HepG2 (cell line): ENCODE data around the gene SH3PXD2A. TPM values are rescaled to one million over a fixed set of nuclear protein-coding genes. Genes with fewer than 3 reads are reported as not detected.

Experiments
- ATAC-seq: fragments of 200-7000 bp; cut with Tn5 transposase; 3 replicates; pipeline ENCODE4 v1.9.1; 2020; ENCODE audit warnings: mild to moderate bottlenecking, moderate library complexity
- BruUV-seq: library from RNA; stranded (reverse); fragments of 400-500 nt; replicated peaks from 2 replicates; lab custom pipeline; 2021; lab: Mats Ljungman, UMichigan
- CTCF ChIA-PET: fragments of 300-600 bp; formaldehyde crosslinking; extraction: SDS; loops from one replicate; lab custom pipeline; 2021; ENCODE audit warnings: low total read pairs, inconsistent platforms, low intra/inter-chr PET ratio; lab: Yijun Ruan, JAX
- POLR2A ChIA-PET: fragments of 350-600 bp; sonication (Branson Sonifier 250); formaldehyde crosslinking; loops from one replicate; lab custom pipeline; 2020; ENCODE audit warnings: antibody characterized with exemption, inconsistent platforms; lab: Yijun Ruan, JAX
- DNase-seq: peaks from one replicate; pipeline ENCODE4 v3.0.0-alpha.2; 2015; ENCODE audit warnings: low spot score
- FAIRE-seq: peaks from 3 replicates; lab custom pipeline; 2011; peaks lifted over from hg19 to GRCh38; lab: Jason Lieb, UNC
- H2AFZ ChIP-seq: one replicate; pipeline ENCODE4 v1.6.1; 2011; ENCODE audit warnings: low read length, inconsistent platforms
- H3K27ac ChIP-seq: fragments of 300-600 bp; 3 replicates; pipeline ENCODE4 v1.8.0; 2011; ENCODE audit warnings: mixed run types, mild to moderate bottlenecking, mixed read lengths, low read length, inconsistent platforms; ENCODE audit not compliant: insufficient read depth; ENCODE audit errors: extremely low read length
- H3K27me3 ChIP-seq, 2 experiments: fragments of 200-600 bp in 1 of 2; 2 replicates in 1 of 2; 3 replicates in 1 of 2; pipeline versions ENCODE4 v1.6.0 to v1.8.0; 2011; ENCODE audit warnings: low read length in 2 of 2, mild to moderate bottlenecking in 2 of 2, moderate library complexity in 2 of 2, inconsistent platforms in 1 of 2; ENCODE audit not compliant: insufficient read depth in 2 of 2, control insufficient read depth in 1 of 2
- H3K36me3 ChIP-seq, 2 experiments: fragments of 200-600 bp in 1 of 2; replicated peaks in 1 of 2; 2 replicates in 1 of 2; 3 replicates in 1 of 2; pipeline versions ENCODE4 v1.5.1 to v1.8.0; 2011; ENCODE audit warnings: low read length in 2 of 2, inconsistent platforms in 1 of 2; ENCODE audit not compliant: insufficient read depth in 2 of 2, control insufficient read depth in 1 of 2
- H3K4me1 ChIP-seq: 2 replicates; pipeline ENCODE4 v1.5.1; 2012; ENCODE audit warnings: low read length, inconsistent platforms; ENCODE audit not compliant: insufficient read depth
- H3K4me2 ChIP-seq: 2 replicates; pipeline ENCODE4 v1.6.0; 2011; ENCODE audit warnings: low read depth, low read length, inconsistent platforms
- H3K4me3 ChIP-seq, 3 experiments: fragments of 200-600 bp in 1 of 3; sonication (generic), shearing (Covaris generic) in 1 of 3; replicated peaks in 1 of 3; 2 replicates each; pipeline ENCODE4 v1.5.1; 2011 to 2016; ENCODE audit warnings: low read length in 3 of 3, inconsistent platforms in 2 of 3, low read depth in 2 of 3, mild to moderate bottlenecking in 2 of 3, control low read depth in 1 of 3, mixed read lengths in 1 of 3; ENCODE audit not compliant: insufficient read depth in 1 of 3
- H3K79me2 ChIP-seq: one replicate; pipeline ENCODE4 v1.6.1; 2011; ENCODE audit warnings: low read length, inconsistent platforms; ENCODE audit not compliant: insufficient read depth
- H3K9ac ChIP-seq: 2 replicates; pipeline ENCODE4 v1.6.0; 2011; ENCODE audit warnings: mild to moderate bottlenecking, low read depth, low read length, inconsistent platforms; ENCODE audit not compliant: insufficient read depth
- H3K9me3 ChIP-seq: 2 replicates; pipeline ENCODE4 v1.5.1; 2012; ENCODE audit warnings: mild to moderate bottlenecking, low read length
- H4K20me1 ChIP-seq: 2 replicates; pipeline ENCODE4 v1.6.0; 2011; ENCODE audit warnings: inconsistent platforms, mild to moderate bottlenecking, low read length, moderate library complexity; ENCODE audit not compliant: insufficient read depth
- CCAR2 ChIP-seq: fragments of 200-400 bp; formaldehyde crosslinking; optimal IDR thresholded peaks from 2 replicates; pipeline ENCODE3; 2018; ENCODE audit warnings: low read depth, mild to moderate bottlenecking, low read length, moderate library complexity
- JUNB ChIP-seq: sonication (generic); formaldehyde crosslinking; IDR thresholded peaks from 2 replicates; pipeline ENCODE4 v1.8.0; 2022; ENCODE audit warnings: missing genetic modification reagents, mild to moderate bottlenecking, borderline replicate concordance
- SMARCE1 ChIP-seq: fragments of 450-650 bp; IDR thresholded peaks from 2 replicates; pipeline ENCODE4 v1.6.1; 2017; ENCODE audit warnings: borderline replicate concordance
- ZFP36L2 ChIP-seq: sonication (generic); formaldehyde crosslinking; IDR thresholded peaks from 2 replicates; pipeline ENCODE4 v1.4.0; 2020; ENCODE audit warnings: missing genetic modification reagents
- ZFP37 ChIP-seq: sonication (generic); formaldehyde crosslinking; IDR thresholded peaks from 2 replicates; pipeline ENCODE4 v1.4.0; 2020; ENCODE audit warnings: missing genetic modification reagents, borderline replicate concordance
- ZNF83 ChIP-seq: sonication (generic); formaldehyde crosslinking; IDR thresholded peaks from 2 replicates; pipeline ENCODE4 v1.4.0; 2020; ENCODE audit warnings: missing genetic modification reagents, mild to moderate bottlenecking, borderline replicate concordance
- WGBS: methylation state at CpG from one replicate; pipeline ENCODE4 v1.1.6; 2017; ENCODE audit warnings: low lambda C conversion rate; 5-methylcytosine and 5-hydroxymethylcytosine counted together
- in situ Hi-C: cut with HindIII; loops from 2 replicates; pipeline ENCODE4 v1.10.0; 2017; ENCODE audit warnings: low pct_unique_long_range_greater_than_20kb; ENCODE audit not compliant: extremely low pct_ligation_motif_present
- intact Hi-C: fragments of 100-400 bp; cut with micrococcal nuclease; formaldehyde crosslinking; loops from one replicate; pipeline ENCODE4 v1.10.0; 2022; ENCODE audit not compliant: unreplicated experiment
- polyA plus RNA-seq, 8 experiments: library from polyadenylated mRNA; depleted of rRNA in 3 of 8; stranded (reverse) in 7 of 8; unstranded in 1 of 8; fragments of >200 nt; fragmentation: Illumina TruSeq in 4 of 8; extraction: Trizol in 4 of 8; gene quantifications; 2 replicates each; pipeline versions ENCODE4 v1.2.1 to v1.2.3, GENCODE V29; 2011 to 2016; ENCODE audit warnings: low read depth in 4 of 8, missing spikeins in 1 of 8, mixed read lengths in 1 of 8; ENCODE audit not compliant: insufficient read depth in 1 of 8
- total RNA-seq, 5 experiments: library from RNA; depleted of rRNA; stranded (reverse); fragments of >200 nt; fragmentation: Illumina TruSeq; extraction: Trizol; gene quantifications; 2 replicates each; pipeline ENCODE4 v1.2.3, GENCODE V29; 2016; ENCODE audit warnings: low read depth in 1 of 5
- TF ChIP-seq, protein P1 (sequence below): sonication (generic); formaldehyde crosslinking; IDR thresholded peaks from 2 replicates; pipeline ENCODE4 v1.9.0; 2021; ENCODE audit warnings: mild to moderate bottlenecking, missing genetic modification reagents
- TF ChIP-seq, protein P2 (sequence below): sonication (generic); formaldehyde crosslinking; IDR thresholded peaks from 2 replicates; pipeline ENCODE4 v1.4.0; 2020; ENCODE audit warnings: missing genetic modification reagents, mild to moderate bottlenecking, borderline replicate concordance
- TF ChIP-seq, protein P3 (sequence below): IDR thresholded peaks from 2 replicates; pipeline ENCODE4 v1.6.1; 2016; ENCODE audit warnings: mild to moderate bottlenecking
- TF ChIP-seq, protein P4 (sequence below): sonication (generic); formaldehyde crosslinking; IDR thresholded peaks from 2 replicates; pipeline ENCODE4 v1.5.0; 2020; ENCODE audit warnings: mild to moderate bottlenecking, missing genetic modification reagents
- TF ChIP-seq, protein P5 (sequence below): sonication (generic); formaldehyde crosslinking; IDR thresholded peaks from 2 replicates; pipeline ENCODE4 v1.4.0; 2020; ENCODE audit warnings: missing genetic modification reagents

Gene SH3PXD2A
- total and polyA plus RNA-seq, 2 of the 13 experiments (the other 11 are each of a cell fraction or from before 2014, with no cell fraction given), result 11.1 to 11.3 TPM

DNA sequence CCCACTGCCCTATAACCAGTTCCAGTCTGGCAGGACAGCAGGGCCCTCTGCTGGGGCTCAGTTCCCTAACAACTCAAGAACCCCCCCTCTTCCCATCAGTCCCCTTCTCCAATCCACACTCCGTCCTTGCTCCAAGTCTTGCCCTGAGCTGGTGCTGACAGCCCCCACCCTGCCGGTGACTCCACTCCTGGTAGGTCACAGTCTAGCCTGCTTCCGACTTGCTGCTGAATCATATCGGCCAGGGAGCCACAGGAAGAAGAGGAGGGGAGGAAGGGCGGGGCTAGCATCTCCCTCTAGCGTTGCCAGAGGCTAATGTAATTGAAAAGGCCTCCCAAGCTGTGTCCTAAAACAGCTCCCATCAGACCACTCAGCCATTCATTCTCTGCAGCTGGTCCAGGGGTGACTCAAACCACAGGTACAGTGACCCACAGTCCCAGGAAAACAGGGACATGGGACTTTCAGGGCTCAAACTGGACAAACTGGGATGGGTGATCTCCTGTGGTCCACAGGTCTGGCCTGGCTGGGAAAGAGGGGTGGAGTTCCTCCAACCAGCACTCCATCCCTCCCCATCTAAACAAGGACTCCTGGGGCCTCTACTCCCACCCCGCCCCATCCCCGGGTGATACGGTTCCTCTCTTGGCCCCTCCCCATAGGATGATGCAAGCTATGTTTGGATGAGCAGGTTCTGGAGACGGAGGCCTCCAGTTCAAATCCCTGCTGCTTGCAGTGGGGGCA lies 158.8 kb downstream of the SH3PXD2A start:
- ChIA-PET CTCF (no interaction called here), POLR2A (no interaction called here)
- H3K36me3 ChIP-seq, result peaks cover 13 to 45% of the 10 kb centered on the region in 2 experiments; a peak in 4 of 5 replicates
- H3K4me3 ChIP-seq, result no peak overlapping the region
- ATAC-seq (peak; percentile 22; the same call in 2 of the 3 replicates), DNase-seq (no peak), FAIRE-seq (no peak)
- H3K27me3 ChIP-seq, result no peaks in the 10 kb centered on the region
- no peaks in the 10 kb centered on the region for H3K79me2 ChIP-seq
- peaks cover 18% of the 10 kb centered on the region for H3K4me1 ChIP-seq
- no peak overlapping the region for H3K4me2 ChIP-seq
- no peak overlapping the region for H3K27ac ChIP-seq
- in situ Hi-C loops, result no loop called here
- intact Hi-C loops, result no loop called here
- no peak overlapping the region for H3K9ac ChIP-seq
- no TSS peak for BruUV-seq
- H2AFZ ChIP-seq, result no peak overlapping the region
- 66% methylated on average over 9 of the region's 10 CpGs for WGBS
- H4K20me1 ChIP-seq, result peaks cover 7% of the 10 kb centered on the region; the same call in 1 of the 2 replicates
- H3K9me3 ChIP-seq, result no peaks in the 10 kb centered on the region
- TF ChIP-seq, protein P1, sequence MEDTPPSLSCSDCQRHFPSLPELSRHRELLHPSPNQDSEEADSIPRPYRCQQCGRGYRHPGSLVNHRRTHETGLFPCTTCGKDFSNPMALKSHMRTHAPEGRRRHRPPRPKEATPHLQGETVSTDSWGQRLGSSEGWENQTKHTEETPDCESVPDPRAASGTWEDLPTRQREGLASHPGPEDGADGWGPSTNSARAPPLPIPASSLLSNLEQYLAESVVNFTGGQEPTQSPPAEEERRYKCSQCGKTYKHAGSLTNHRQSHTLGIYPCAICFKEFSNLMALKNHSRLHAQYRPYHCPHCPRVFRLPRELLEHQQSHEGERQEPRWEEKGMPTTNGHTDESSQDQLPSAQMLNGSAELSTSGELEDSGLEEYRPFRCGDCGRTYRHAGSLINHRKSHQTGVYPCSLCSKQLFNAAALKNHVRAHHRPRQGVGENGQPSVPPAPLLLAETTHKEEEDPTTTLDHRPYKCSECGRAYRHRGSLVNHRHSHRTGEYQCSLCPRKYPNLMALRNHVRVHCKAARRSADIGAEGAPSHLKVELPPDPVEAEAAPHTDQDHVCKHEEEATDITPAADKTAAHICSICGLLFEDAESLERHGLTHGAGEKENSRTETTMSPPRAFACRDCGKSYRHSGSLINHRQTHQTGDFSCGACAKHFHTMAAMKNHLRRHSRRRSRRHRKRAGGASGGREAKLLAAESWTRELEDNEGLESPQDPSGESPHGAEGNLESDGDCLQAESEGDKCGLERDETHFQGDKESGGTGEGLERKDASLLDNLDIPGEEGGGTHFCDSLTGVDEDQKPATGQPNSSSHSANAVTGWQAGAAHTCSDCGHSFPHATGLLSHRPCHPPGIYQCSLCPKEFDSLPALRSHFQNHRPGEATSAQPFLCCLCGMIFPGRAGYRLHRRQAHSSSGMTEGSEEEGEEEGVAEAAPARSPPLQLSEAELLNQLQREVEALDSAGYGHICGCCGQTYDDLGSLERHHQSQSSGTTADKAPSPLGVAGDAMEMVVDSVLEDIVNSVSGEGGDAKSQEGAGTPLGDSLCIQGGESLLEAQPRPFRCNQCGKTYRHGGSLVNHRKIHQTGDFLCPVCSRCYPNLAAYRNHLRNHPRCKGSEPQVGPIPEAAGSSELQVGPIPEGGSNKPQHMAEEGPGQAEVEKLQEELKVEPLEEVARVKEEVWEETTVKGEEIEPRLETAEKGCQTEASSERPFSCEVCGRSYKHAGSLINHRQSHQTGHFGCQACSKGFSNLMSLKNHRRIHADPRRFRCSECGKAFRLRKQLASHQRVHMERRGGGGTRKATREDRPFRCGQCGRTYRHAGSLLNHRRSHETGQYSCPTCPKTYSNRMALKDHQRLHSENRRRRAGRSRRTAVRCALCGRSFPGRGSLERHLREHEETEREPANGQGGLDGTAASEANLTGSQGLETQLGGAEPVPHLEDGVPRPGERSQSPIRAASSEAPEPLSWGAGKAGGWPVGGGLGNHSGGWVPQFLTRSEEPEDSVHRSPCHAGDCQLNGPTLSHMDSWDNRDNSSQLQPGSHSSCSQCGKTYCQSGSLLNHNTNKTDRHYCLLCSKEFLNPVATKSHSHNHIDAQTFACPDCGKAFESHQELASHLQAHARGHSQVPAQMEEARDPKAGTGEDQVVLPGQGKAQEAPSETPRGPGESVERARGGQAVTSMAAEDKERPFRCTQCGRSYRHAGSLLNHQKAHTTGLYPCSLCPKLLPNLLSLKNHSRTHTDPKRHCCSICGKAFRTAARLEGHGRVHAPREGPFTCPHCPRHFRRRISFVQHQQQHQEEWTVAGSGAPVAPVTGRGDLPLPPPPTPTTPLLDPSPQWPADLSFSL (CRISPR knock-in tag), result no peak
- TF ChIP-seq ZNF83 (CRISPR knock-in tag), result no peak
- TF ChIP-seq SMARCE1, result no peak
- TF ChIP-seq, protein P2, sequence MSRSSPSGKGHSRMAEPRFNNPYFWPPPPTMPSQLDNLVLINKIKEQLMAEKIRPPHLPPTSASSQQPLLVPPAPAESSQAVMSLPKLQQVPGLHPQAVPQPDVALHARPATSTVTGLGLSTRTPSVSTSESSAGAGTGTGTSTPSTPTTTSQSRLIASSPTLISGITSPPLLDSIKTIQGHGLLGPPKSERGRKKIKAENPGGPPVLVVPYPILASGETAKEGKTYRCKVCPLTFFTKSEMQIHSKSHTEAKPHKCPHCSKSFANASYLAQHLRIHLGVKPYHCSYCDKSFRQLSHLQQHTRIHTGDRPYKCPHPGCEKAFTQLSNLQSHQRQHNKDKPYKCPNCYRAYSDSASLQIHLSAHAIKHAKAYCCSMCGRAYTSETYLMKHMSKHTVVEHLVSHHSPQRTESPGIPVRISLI (CRISPR knock-in tag), result no peak
- TF ChIP-seq ZFP36L2 (CRISPR knock-in tag), result no peak
- TF ChIP-seq JUNB (CRISPR knock-in tag), result no peak
- TF ChIP-seq, protein P3, sequence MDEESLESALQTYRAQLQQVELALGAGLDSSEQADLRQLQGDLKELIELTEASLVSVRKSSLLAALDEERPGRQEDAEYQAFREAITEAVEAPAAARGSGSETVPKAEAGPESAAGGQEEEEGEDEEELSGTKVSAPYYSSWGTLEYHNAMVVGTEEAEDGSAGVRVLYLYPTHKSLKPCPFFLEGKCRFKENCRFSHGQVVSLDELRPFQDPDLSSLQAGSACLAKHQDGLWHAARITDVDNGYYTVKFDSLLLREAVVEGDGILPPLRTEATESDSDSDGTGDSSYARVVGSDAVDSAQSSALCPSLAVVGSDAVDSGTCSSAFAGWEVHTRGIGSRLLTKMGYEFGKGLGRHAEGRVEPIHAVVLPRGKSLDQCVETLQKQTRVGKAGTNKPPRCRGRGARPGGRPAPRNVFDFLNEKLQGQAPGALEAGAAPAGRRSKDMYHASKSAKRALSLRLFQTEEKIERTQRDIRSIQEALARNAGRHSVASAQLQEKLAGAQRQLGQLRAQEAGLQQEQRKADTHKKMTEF (CRISPR knock-in tag), result no peak
- no peak for TF ChIP-seq CCAR2
- TF ChIP-seq, protein P4, sequence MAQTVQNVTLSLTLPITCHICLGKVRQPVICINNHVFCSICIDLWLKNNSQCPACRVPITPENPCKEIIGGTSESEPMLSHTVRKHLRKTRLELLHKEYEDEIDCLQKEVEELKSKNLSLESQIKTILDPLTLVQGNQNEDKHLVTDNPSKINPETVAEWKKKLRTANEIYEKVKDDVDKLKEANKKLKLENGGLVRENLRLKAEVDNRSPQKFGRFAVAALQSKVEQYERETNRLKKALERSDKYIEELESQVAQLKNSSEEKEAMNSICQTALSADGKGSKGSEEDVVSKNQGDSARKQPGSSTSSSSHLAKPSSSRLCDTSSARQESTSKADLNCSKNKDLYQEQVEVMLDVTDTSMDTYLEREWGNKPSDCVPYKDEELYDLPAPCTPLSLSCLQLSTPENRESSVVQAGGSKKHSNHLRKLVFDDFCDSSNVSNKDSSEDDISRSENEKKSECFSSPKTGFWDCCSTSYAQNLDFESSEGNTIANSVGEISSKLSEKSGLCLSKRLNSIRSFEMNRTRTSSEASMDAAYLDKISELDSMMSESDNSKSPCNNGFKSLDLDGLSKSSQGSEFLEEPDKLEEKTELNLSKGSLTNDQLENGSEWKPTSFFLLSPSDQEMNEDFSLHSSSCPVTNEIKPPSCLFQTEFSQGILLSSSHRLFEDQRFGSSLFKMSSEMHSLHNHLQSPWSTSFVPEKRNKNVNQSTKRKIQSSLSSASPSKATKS, result no peak
- TF ChIP-seq, protein P5, sequence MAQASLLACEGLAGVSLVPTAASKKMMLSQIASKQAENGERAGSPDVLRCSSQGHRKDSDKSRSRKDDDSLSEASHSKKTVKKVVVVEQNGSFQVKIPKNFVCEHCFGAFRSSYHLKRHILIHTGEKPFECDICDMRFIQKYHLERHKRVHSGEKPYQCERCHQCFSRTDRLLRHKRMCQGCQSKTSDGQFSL (CRISPR knock-in tag), result no peak
- no peak for TF ChIP-seq ZFP37 (CRISPR knock-in tag)
